ENCODE results near the gene CHKB.

CHKB gene

GRCh38 chr22:50529416-50529896 is 53.2 kb downstream of the CHKB start:
- TF ChIP-seq CEBPB (IDR thresholded peaks at IDR 0.05) (no peak), FOXM1 (IDR thresholded peaks at IDR 0.05; ENCODE audit: borderline replicate concordance, low read depth) (no peak), CREB1 (IDR thresholded peaks at IDR 0.05; ENCODE audit: low read depth) (no peak), MAX (IDR thresholded peaks at IDR 0.05) (no peak), TAF1 (IDR thresholded peaks at IDR 0.05; ENCODE audit: low read depth) (no peak), USF1 (IDR thresholded peaks at IDR 0.05) (no peak)

Data from Ishikawa (cell line).